Duodenal mucosa (tissue), 2 donors: Measurements from ENCODE around the gene TELO2.

ENCODE experiments used
- H3K27ac ChIP-seq: one replicate; pipeline ENCODE4 v1.7.0; 2013; ENCODE audit warnings: low read depth, low read length
- H3K27me3 ChIP-seq, 2 donors: one replicate each; pipeline ENCODE4 v1.7.0; 2013; ENCODE audit warnings: low read length in 2 of 2, control low read depth in 1 of 2; ENCODE audit not compliant: insufficient read depth in 2 of 2, control insufficient read depth in 1 of 2
- H3K36me3 ChIP-seq, 2 donors: one replicate each; pipeline ENCODE4 v1.7.0; 2013; ENCODE audit warnings: low read length in 2 of 2, control low read depth in 1 of 2; ENCODE audit not compliant: insufficient read depth in 2 of 2, control insufficient read depth in 1 of 2
- H3K4me1 ChIP-seq, 2 donors: one replicate each; pipeline ENCODE4 v1.7.0; 2013; ENCODE audit warnings: low read length in 2 of 2, control low read depth in 1 of 2; ENCODE audit not compliant: insufficient read depth in 2 of 2, control insufficient read depth in 1 of 2
- H3K4me3 ChIP-seq, 2 donors: one replicate each; pipeline ENCODE4 v1.7.0; 2013; ENCODE audit warnings: low read length in 2 of 2, low read depth in 1 of 2
- H3K9ac ChIP-seq, 2 donors: one replicate each; pipeline ENCODE4 v1.7.0; 2013; ENCODE audit warnings: low read length in 2 of 2, low read depth in 1 of 2
- H3K9me3 ChIP-seq, 2 donors: one replicate each; pipeline ENCODE4 v1.7.0; 2013; ENCODE audit warnings: low read length in 2 of 2, control low read depth in 1 of 2; ENCODE audit not compliant: control insufficient read depth in 1 of 2

The TELO2 gene

DNA sequence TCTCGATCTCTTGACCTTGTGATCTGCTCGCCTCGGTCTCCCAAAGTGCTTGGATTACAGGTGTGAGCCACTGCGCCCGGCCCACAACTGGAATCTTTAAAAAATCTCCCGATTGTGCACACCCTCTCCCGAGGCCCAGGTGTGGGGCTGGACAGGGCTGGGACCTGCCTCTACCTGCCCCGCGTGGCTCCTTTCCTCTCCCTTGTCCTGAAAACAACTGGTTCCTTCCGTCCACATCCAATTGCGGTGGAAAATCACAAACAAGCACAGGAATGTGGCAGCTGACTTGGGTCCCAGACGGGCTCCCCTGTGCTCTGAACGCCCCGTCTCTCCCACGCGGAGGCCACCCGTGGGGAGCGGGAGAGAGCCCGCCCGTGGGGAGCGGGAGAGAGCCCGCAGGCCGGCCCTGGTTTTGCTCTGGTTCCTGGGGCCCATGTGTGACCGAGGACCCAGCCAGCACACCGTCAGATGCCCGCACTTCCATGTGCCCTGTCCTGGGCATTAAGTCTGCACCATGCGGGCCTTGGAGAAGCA, 37.3 kb downstream of the TELO2 start:
- no peak overlapping the region for H3K9ac ChIP-seq
- H3K9me3 ChIP-seq, result no peaks in the 10 kb centered on the region
- H3K4me1 ChIP-seq, result peaks cover 0 to 12% of the 10 kb centered on the region in 2 donors
- peak overlapping the region; percentile 20 for H3K27ac ChIP-seq
- H3K4me3 ChIP-seq, result no peak overlapping the region
- no peaks in the 10 kb centered on the region for H3K27me3 ChIP-seq
- no peaks in the 10 kb centered on the region for H3K36me3 ChIP-seq

- Histone ChIP-seq H3K4me1 (peaks cover 0 to 18% of the 10 kb centered on the region in 2 donors), H3K9ac (no peak overlapping the region), H3K4me3 (peak overlapping the region in 1 of 2 donors; percentile 21), H3K9me3 (no peaks in the 10 kb centered on the region), H3K36me3 (no peaks in the 10 kb centered on the region), H3K27me3 (no peaks in the 10 kb centered on the region), H3K27ac (peak overlapping the region; percentile 80)
Measured at GRCh38 chr16:1530883-1531637, 37.9 kb downstream of the TELO2 start.

DNA sequence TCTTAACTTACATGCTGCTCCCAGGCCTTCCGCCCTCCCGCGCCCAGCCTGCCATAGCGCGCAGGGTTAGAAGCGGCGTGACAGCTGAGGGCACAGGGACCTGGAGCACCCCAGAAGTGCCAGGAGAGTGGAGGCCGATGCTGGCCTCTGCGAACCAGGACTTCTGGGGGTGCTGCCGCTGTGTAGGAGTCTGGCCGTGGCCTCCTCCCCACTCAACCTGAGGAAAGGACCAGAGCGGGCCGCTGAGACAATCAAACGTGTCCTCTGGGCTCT, 38.4 kb downstream of the TELO2 start:
- peaks cover 0 to under 1% of the 10 kb centered on the region in 2 donors for H3K36me3 ChIP-seq
- no peak overlapping the region for H3K9ac ChIP-seq
- H3K4me3 ChIP-seq, result peak overlapping the region in 1 of 2 donors; percentile 21
- no peaks in the 10 kb centered on the region for H3K9me3 ChIP-seq
- H3K4me1 ChIP-seq, result peaks cover 0 to 22% of the 10 kb centered on the region in 2 donors
- no peaks in the 10 kb centered on the region for H3K27me3 ChIP-seq
- H3K27ac ChIP-seq, result peak overlapping the region; percentile 80

DNA sequence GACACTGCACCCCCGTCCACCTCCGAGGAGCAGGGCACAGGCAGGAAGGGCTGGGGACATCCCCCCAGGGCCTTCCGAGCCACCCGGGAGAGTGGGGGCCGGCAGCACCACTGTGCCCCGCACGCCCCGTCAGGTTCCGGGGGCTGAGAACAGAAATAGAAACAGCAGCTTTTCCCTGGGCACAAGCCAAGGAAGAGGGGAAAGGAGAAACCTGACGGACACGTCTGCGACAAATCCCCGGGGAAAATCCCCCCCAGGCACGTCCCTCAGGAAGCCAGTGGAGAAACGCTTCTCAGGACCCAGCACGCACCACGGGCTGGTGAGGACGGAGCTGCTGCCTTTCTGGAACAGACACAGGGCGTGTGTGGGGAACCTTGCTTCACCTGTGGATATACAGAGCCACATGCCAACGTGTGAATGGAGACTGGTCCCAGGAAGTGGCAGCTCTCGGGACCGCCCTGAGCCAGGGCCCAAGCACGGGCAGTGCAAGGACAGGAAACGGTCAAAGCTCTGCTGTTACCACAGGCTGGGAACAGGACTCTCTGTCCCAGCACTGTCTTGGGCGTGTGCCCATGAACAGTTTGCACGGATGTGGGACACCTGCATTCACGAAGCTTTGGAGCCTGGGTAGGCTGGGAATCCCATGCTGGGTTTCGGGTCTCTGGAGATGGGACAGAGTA, 39.1 kb downstream of the TELO2 start:
- H3K9ac ChIP-seq, result peak overlapping the region in 1 of 2 donors; percentile 56
- H3K27me3 ChIP-seq, result no peaks in the 10 kb centered on the region
- H3K9me3 ChIP-seq, result no peaks in the 10 kb centered on the region
- H3K4me3 ChIP-seq, result no peak overlapping the region
- H3K4me1 ChIP-seq, result peaks cover 0 to 27% of the 10 kb centered on the region in 2 donors
- peaks cover 0 to 7% of the 10 kb centered on the region in 2 donors for H3K36me3 ChIP-seq
- peak overlapping the region; percentile 57 for H3K27ac ChIP-seq

- no peaks in the 10 kb centered on the region for H3K27me3 ChIP-seq
- peaks cover 0 to 27% of the 10 kb centered on the region in 2 donors for H3K4me1 ChIP-seq
- H3K27ac ChIP-seq, result peak overlapping the region; percentile 57
- peak overlapping the region in 1 of 2 donors; percentile 56 for H3K9ac ChIP-seq
- H3K36me3 ChIP-seq, result peaks cover 0 to 9% of the 10 kb centered on the region in 2 donors
- no peaks in the 10 kb centered on the region for H3K9me3 ChIP-seq
- H3K4me3 ChIP-seq, result peak overlapping the region in 1 of 2 donors; percentile 66
Measured at GRCh38 chr16:1532771-1533170, 39.6 kb downstream of the TELO2 start.

- H3K4me1 ChIP-seq, result peaks cover 0 to 26% of the 10 kb centered on the region in 2 donors
- peak within 1 kb of the TSS; percentile 66 to 73 for H3K4me3 ChIP-seq
- H3K27me3 ChIP-seq, result no peaks in the 10 kb centered on the region
- peak within 1 kb of the TSS; percentile 56 to 72 for H3K9ac ChIP-seq
- peak within 1 kb of the TSS; percentile 66 for H3K27ac ChIP-seq
- H3K36me3 ChIP-seq, result peaks cover 0 to 13% of the 10 kb centered on the region in 2 donors
- H3K9me3 ChIP-seq, result no peaks in the 10 kb centered on the region
Measured at GRCh38 chr16:1533443-1533951, 40.3 kb downstream of the TELO2 start, which contains the start of gene TMEM204. Gene TMEM204 (plus strand): TSS chr16:1533666. CDS start chr16:1534276, 610 bp downstream.

DNA sequence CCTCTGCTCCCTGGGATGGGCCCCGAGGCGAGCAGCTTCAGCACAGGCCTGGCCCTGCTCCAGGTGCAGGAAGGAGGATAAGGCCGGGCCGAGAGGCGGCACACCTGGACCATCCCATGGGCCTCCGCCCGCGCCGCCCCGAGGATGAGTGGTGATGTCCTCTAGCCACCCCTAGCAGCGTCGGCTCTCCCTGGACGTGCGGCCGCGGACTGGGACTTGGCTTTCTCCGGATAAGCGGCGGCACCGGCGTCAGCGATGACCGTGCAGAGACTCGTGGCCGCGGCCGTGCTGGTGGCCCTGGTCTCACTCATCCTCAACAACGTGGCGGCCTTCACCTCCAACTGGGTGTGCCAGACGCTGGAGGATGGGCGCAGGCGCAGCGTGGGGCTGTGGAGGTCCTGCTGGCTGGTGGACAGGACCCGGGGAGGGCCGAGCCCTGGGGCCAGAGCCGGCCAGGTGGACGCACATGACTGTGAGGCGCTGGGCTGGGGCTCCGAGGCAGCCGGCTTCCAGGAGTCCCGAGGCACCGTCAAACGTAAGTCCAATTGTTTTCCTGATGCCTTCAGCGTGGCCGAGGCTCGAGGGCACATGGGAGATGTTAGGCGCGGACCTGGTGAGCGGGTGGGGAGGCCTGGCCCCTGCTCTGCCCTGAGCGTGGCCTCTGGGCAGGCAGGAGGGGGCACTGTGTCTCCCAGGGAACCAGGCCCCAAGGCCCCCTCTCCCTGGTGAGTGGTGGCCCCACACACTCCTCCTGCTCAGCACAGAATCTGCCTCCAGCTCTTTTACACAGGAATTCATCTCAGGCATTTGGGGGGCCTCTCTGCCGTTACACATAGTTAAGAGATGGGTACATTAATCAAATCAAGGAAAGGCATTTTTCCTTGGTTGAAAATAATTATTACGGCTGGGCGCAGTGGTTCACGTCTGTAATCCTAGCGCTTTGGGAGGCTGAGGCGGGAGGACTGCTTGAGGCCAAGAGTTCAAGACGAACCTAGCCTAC, 41.2 kb downstream of the TELO2 start:
- Histone ChIP-seq H3K4me3 (peak overlapping the region; percentile 66 to 73), H3K9me3 (no peaks in the 10 kb centered on the region), H3K9ac (peak overlapping the region; percentile 56 to 72), H3K4me1 (peaks cover 0 to 21% of the 10 kb centered on the region in 2 donors), H3K27ac (peak overlapping the region; percentile 66), H3K27me3 (no peaks in the 10 kb centered on the region), H3K36me3 (peaks cover 0 to 21% of the 10 kb centered on the region in 2 donors)

- peak overlapping the region; percentile 66 to 73 for H3K4me3 ChIP-seq
- H3K9ac ChIP-seq, result peak overlapping the region; percentile 54 to 56
- no peaks in the 10 kb centered on the region for H3K9me3 ChIP-seq
- H3K36me3 ChIP-seq, result peaks cover 0 to 21% of the 10 kb centered on the region in 2 donors
- H3K27ac ChIP-seq, result peak overlapping the region; percentile 10
- H3K4me1 ChIP-seq, result peaks cover 0 to 21% of the 10 kb centered on the region in 2 donors
- H3K27me3 ChIP-seq, result no peaks in the 10 kb centered on the region
Measured at GRCh38 chr16:1535391-1536291, 42.5 kb downstream of the TELO2 start.

- H3K4me3 ChIP-seq, result peak overlapping the region in 1 of 2 donors; percentile 73
- peak overlapping the region in 1 of 2 donors; percentile 18 for H3K9ac ChIP-seq
- H3K4me1 ChIP-seq, result peaks cover 0 to 21% of the 10 kb centered on the region in 2 donors
- no peaks in the 10 kb centered on the region for H3K27me3 ChIP-seq
- H3K9me3 ChIP-seq, result no peaks in the 10 kb centered on the region
- H3K36me3 ChIP-seq, result peaks cover 0 to 21% of the 10 kb centered on the region in 2 donors
- peak overlapping the region; percentile 42 for H3K27ac ChIP-seq
Measured at GRCh38 chr16:1536601-1537000, 43.4 kb downstream of the TELO2 start.
